Smooth muscle cell (in vitro differentiated cells): ENCODE data around the gene CCDC78. TPM values are rescaled to one million over a fixed set of nuclear protein-coding genes. Genes with fewer than 3 reads are reported as not detected.

ENCODE experiments used
- DNase-seq: peaks from one replicate; lab custom pipeline; 2025; ENCODE audit not compliant: unreplicated experiment; lab: John Stamatoyannopoulos, UW
- H2AFZ ChIP-seq: fragments of 200-600 bp; sonication (generic); 2 replicates; pipeline ENCODE4 v1.6.0; 2016; ENCODE audit warnings: antibody characterized with exemption, low read depth, mild to moderate bottlenecking
- H3F3A ChIP-seq: fragments of 200-600 bp; sonication (generic); 2 replicates; pipeline ENCODE4 v1.6.0; 2017; ENCODE audit warnings: antibody characterized with exemption, low read depth
- H3K27ac ChIP-seq: fragments of 200-600 bp; sonication (generic); 2 replicates; pipeline ENCODE4 v1.5.1; 2016; ENCODE audit warnings: low read depth, mild to moderate bottlenecking
- H3K27me3 ChIP-seq: fragments of 200-600 bp; sonication (generic); 2 replicates; pipeline ENCODE4 v1.6.1; 2016; ENCODE audit warnings: low read depth, mild to moderate bottlenecking
- H3K36me3 ChIP-seq: fragments of 200-600 bp; sonication (generic); 2 replicates; pipeline ENCODE4 v1.5.1; 2016; ENCODE audit warnings: low read depth
- H3K4me1 ChIP-seq: fragments of 200-600 bp; sonication (generic); 2 replicates; pipeline ENCODE4 v1.5.1; 2016; ENCODE audit warnings: low read depth
- H3K4me2 ChIP-seq: fragments of 200-600 bp; sonication (generic); 2 replicates; pipeline ENCODE4 v1.6.0; 2016; ENCODE audit warnings: mild to moderate bottlenecking
- H3K4me3 ChIP-seq: fragments of 200-600 bp; sonication (generic); 2 replicates; pipeline ENCODE4 v1.5.1; 2016; ENCODE audit warnings: mild to moderate bottlenecking
- H3K79me2 ChIP-seq: fragments of 200-600 bp; sonication (generic); 2 replicates; pipeline ENCODE4 v1.6.0; 2016; ENCODE audit warnings: low read depth, mild to moderate bottlenecking
- H3K9ac ChIP-seq: fragments of 200-600 bp; sonication (generic); 2 replicates; pipeline ENCODE4 v1.6.0; 2016; ENCODE audit warnings: low read depth
- H3K9me3 ChIP-seq: fragments of 200-600 bp; sonication (generic); replicated peaks from 2 replicates; pipeline ENCODE4 v1.5.1; 2016; ENCODE audit warnings: low read depth
- H4K20me1 ChIP-seq: fragments of 200-600 bp; sonication (generic); 2 replicates; pipeline ENCODE4 v1.6.0; 2016; ENCODE audit warnings: low read depth
- CTCF ChIP-seq: fragments of 200-600 bp; sonication (generic); IDR thresholded peaks from 2 replicates; pipeline ENCODE4 v1.5.1; 2017; ENCODE audit warnings: borderline replicate concordance, mild to moderate bottlenecking, antibody characterized with exemption; ENCODE audit not compliant: insufficient read depth, poor library complexity, severe bottlenecking
- WGBS: methylation state at CpG from one replicate; pipeline ENCODE4 v1.1.7; 2016; ENCODE audit warnings: low lambda C conversion rate; 5-methylcytosine and 5-hydroxymethylcytosine counted together
- polyA plus RNA-seq: library from polyadenylated mRNA; unstranded; fragments of >200 nt; fragmentation: Nextera tagmentation; extraction: Ambion mirVana; gene quantifications from 2 replicates; pipeline ENCODE4 v1.2.1, GENCODE V29; 2016
- total RNA-seq: library from RNA; depleted of rRNA; stranded (reverse); fragments of >200 nt; gene quantifications from 2 replicates; pipeline ENCODE4 v1.2.3, GENCODE V29; 2014

The CCDC78 gene
- total and polyA plus RNA-seq, 2 experiments from 2014 or later, result 2.8 to 3.4 TPM

GRCh38 chr16:720990-721764 lies 5.1 kb downstream of the CCDC78 start, which contains the start of gene ANTKMT:
Gene ANTKMT, plus strand, starts transcription at chr16:721146. Its CDS starts 129 bp downstream, at chr16:721275.
- no peaks in the 10 kb centered on the region for H3K9me3 ChIP-seq
- no peaks in the 10 kb centered on the region for H3F3A ChIP-seq
- H3K4me2 ChIP-seq, result peak within 1 kb of the TSS; percentile 100
- H3K4me1 ChIP-seq, result peaks cover 11% of the 10 kb centered on the region
- peak within 1 kb of the TSS; percentile 71 for H3K9ac ChIP-seq
- no peaks in the 10 kb centered on the region for H3K79me2 ChIP-seq
- H3K27me3 ChIP-seq, result no peaks in the 10 kb centered on the region
- H3K27ac ChIP-seq, result peak within 1 kb of the TSS; percentile 62
- WGBS, result 13% methylated on average over 86 of the region's 106 CpGs
- peaks cover 14% of the 10 kb centered on the region for H4K20me1 ChIP-seq
- DNase-seq, result peak; percentile 63
- peak within 1 kb of the TSS; percentile 85 for H2AFZ ChIP-seq
- no peak for TF ChIP-seq CTCF
- no peaks in the 10 kb centered on the region for H3K36me3 ChIP-seq
- H3K4me3 ChIP-seq, result peak within 1 kb of the TSS; percentile 91

- no peaks in the 10 kb centered on the region for H3K27me3 ChIP-seq
- peak; percentile 18 for TF ChIP-seq CTCF
- no peaks in the 10 kb centered on the region for H3K79me2 ChIP-seq
- H3K4me3 ChIP-seq, result peak overlapping the region; percentile 91
- 1% methylated on average over 34 of the region's 38 CpGs for WGBS
- no peaks in the 10 kb centered on the region for H3F3A ChIP-seq
- peak overlapping the region; percentile 85 for H2AFZ ChIP-seq
- peaks cover 18% of the 10 kb centered on the region for H4K20me1 ChIP-seq
- peaks cover 11% of the 10 kb centered on the region for H3K4me1 ChIP-seq
- peak overlapping the region; percentile 62 for H3K27ac ChIP-seq
- no peaks in the 10 kb centered on the region for H3K36me3 ChIP-seq
- H3K4me2 ChIP-seq, result peak overlapping the region; percentile 100
- no peaks in the 10 kb centered on the region for H3K9me3 ChIP-seq
- DNase-seq, result peak; percentile 67
- peak overlapping the region; percentile 71 for H3K9ac ChIP-seq
Measured at GRCh38 chr16:720447-720989, 5.7 kb downstream of the CCDC78 start.

GRCh38 chr16:719815-720446 lies 6.3 kb downstream of the CCDC78 start:
- no peak for TF ChIP-seq CTCF
- 31% methylated on average over 16 of the region's 16 CpGs for WGBS
- Histone ChIP-seq H3K27me3 (no peaks in the 10 kb centered on the region), H3K9ac (no peak overlapping the region), H4K20me1 (peaks cover 18% of the 10 kb centered on the region), H3K9me3 (no peaks in the 10 kb centered on the region), H3K4me2 (peak overlapping the region; percentile 100), H3K27ac (peak overlapping the region; percentile 62), H3K79me2 (no peaks in the 10 kb centered on the region), H2AFZ (no peak overlapping the region), H3K36me3 (no peaks in the 10 kb centered on the region), H3K4me3 (peak overlapping the region; percentile 91), H3K4me1 (peaks cover 11% of the 10 kb centered on the region), H3F3A (no peaks in the 10 kb centered on the region)
- no peak for DNase-seq
